ENCODE results near the gene GPD1. TPM values are rescaled to one million over a fixed set of nuclear protein-coding genes. Genes with fewer than 3 reads are reported as not detected.
"Not testable (repeated sequence)": the region's sequence is repeated elsewhere in the genome, so short reads cannot be mapped to it uniquely, and the experiment has no call there.

The GPD1 gene
- total RNA-seq, 1 experiment from 2014 or later = 1.5 TPM

GRCh38 chr12:50083301-50083700, 20.5 kb upstream of the GPD1 start:
- H3K9me3 ChIP-seq = no peaks in the 10 kb centered on the region
- BruUV-seq (replicated peaks) = no TSS peak
- H3K4me3 ChIP-seq (ENCODE audit: low read depth, low read length) = no peak overlapping the region
- CTCF ChIA-PET = interaction anchor here (0.5 to 2.1 kb wide), 22 partner anchors 9 to 950 kb away, joined by 3 to 47 read pairs (median 3); partner anchors contain the start of genes CERS5 and COX14
- no peak for TF ChIP-seq CTCF (IDR thresholded peaks at IDR 0.05; ENCODE audit: insufficient read depth in 1 of 2, low read depth in 1 of 2, low read length in 1 of 2, severe bottlenecking in 1 of 2, unreplicated experiment in 1 of 2)
- Mint-ChIP-seq H3K9me3 (ENCODE audit: unreplicated experiment) (no peaks in the 10 kb centered on the region), H3K27ac (ENCODE audit: unreplicated experiment) (peak overlapping the region; percentile 93), H3K4me3 (ENCODE audit: unreplicated experiment) (peak overlapping the region; percentile 68), H3K36me3 (ENCODE audit: insufficient read depth, unreplicated experiment) (peaks cover 33% of the 10 kb centered on the region), H3K4me1 (ENCODE audit: low read depth, unreplicated experiment) (peaks cover 37% of the 10 kb centered on the region), H3K27me3 (ENCODE audit: insufficient read depth, unreplicated experiment) (no peaks in the 10 kb centered on the region)
- peaks cover 40% of the 10 kb centered on the region for H3K4me1 ChIP-seq
- intact Hi-C loops (cut with micrococcal nuclease; ENCODE audit: unreplicated experiment) = no loop called here
- H3K36me3 ChIP-seq (ENCODE audit: control insufficient read depth, insufficient read depth, low read length) = peaks cover 8% of the 10 kb centered on the region
- H3K27me3 ChIP-seq (replicated peaks; ENCODE audit: control insufficient read depth, insufficient read depth, low read length) = no peaks in the 10 kb centered on the region
- POLR2A ChIA-PET = interaction anchor here (0.5 to 1.7 kb wide), 6 partner anchors 13 to 342 kb away, joined by 3 to 19 read pairs (median 4); partner anchors contain the start of genes COX14 and TMBIM6
- DNase-seq = no peak

- POLR2A ChIA-PET = interaction anchor here (0.5 to 2.3 kb wide), 17 partner anchors 14 to 449 kb away, joined by 3 to 30 read pairs (median 4); partner anchors contain the start of genes BCDIN3D, CERS5, COX14 and NCKAP5L
- H3K27me3 ChIP-seq (replicated peaks; ENCODE audit: control insufficient read depth, insufficient read depth, low read length); BruUV-seq (replicated peaks); intact Hi-C loops (cut with micrococcal nuclease; ENCODE audit: unreplicated experiment); H3K9me3 ChIP-seq; DNase-seq; H3K9me3 Mint-ChIP-seq (ENCODE audit: unreplicated experiment); H3K27me3 Mint-ChIP-seq (ENCODE audit: insufficient read depth, unreplicated experiment): not testable (repeated sequence)
- peaks cover 44% of the 10 kb centered on the region for H3K4me1 ChIP-seq
- Mint-ChIP-seq H3K4me3 (ENCODE audit: unreplicated experiment) (peak overlapping the region; percentile 83), H3K36me3 (ENCODE audit: insufficient read depth, unreplicated experiment) (peaks cover 40% of the 10 kb centered on the region), H3K4me1 (ENCODE audit: low read depth, unreplicated experiment) (peaks cover 37% of the 10 kb centered on the region), H3K27ac (ENCODE audit: unreplicated experiment) (peak overlapping the region; percentile 79)
- CTCF ChIA-PET = interaction anchor here (0.6 to 2.2 kb wide), 25 partner anchors 8 to 1966 kb away, joined by 3 to 105 read pairs (median 5); partner anchors contain the start of genes CERS5, COX14 and GPD1
- H3K4me3 ChIP-seq (ENCODE audit: low read depth, low read length) = peak overlapping the region; percentile 72
- H3K36me3 ChIP-seq (ENCODE audit: control insufficient read depth, insufficient read depth, low read length) = peaks cover 12% of the 10 kb centered on the region
Observed at GRCh38 chr12:50084409-50084774, 19.4 kb upstream of the GPD1 start.

- Mint-ChIP-seq H3K27me3 (ENCODE audit: insufficient read depth, unreplicated experiment) (no peaks in the 10 kb centered on the region), H3K36me3 (ENCODE audit: insufficient read depth, unreplicated experiment) (peaks cover 46% of the 10 kb centered on the region), H3K27ac (ENCODE audit: unreplicated experiment) (peak within 1 kb of the TSS; percentile 79), H3K4me1 (ENCODE audit: low read depth, unreplicated experiment) (peaks cover 37% of the 10 kb centered on the region), H3K4me3 (ENCODE audit: unreplicated experiment) (peak within 1 kb of the TSS; percentile 83), H3K9me3 (ENCODE audit: unreplicated experiment) (no peaks in the 10 kb centered on the region)
- Histone ChIP-seq H3K27me3 (replicated peaks; ENCODE audit: control insufficient read depth, insufficient read depth, low read length) (no peaks in the 10 kb centered on the region), H3K4me3 (ENCODE audit: low read depth, low read length) (peak within 1 kb of the TSS; percentile 72), H3K36me3 (ENCODE audit: control insufficient read depth, insufficient read depth, low read length) (peaks cover 14% of the 10 kb centered on the region), H3K9me3 (no peaks in the 10 kb centered on the region), H3K4me1 (peaks cover 44% of the 10 kb centered on the region)
- intact Hi-C loops (cut with micrococcal nuclease; ENCODE audit: unreplicated experiment) = loop anchor here (1.0 kb wide), 3 partner anchors 10 to 82 kb away; partner anchors contain the start of genes CERS5 and COX14
- ChIA-PET CTCF (interaction anchor here (0.6 to 2.2 kb wide), 30 partner anchors 9 to 1966 kb away, joined by 3 to 105 read pairs (median 4); partner anchors contain the start of genes CERS5, COX14 and GPD1), POLR2A (interaction anchor here (0.5 to 2.3 kb wide), 24 partner anchors 10 to 645 kb away, joined by 3 to 30 read pairs (median 4); partner anchors contain the start of genes BCDIN3D, CERS5, COX14 and NCKAP5L)
- peak; percentile 97 for DNase-seq
- TSS peak; percentile 92 for BruUV-seq (replicated peaks)
- TF ChIP-seq CTCF (IDR thresholded peaks at IDR 0.05; ENCODE audit: insufficient read depth in 1 of 2, low read depth in 1 of 2, low read length in 1 of 2, severe bottlenecking in 1 of 2, unreplicated experiment in 1 of 2) = peak; percentile 12 to 87
Observed at GRCh38 chr12:50084775-50085614, 18.8 kb upstream of the GPD1 start, which contains the start of gene SMARCD1. Gene SMARCD1, plus strand, starts transcription at chr12:50085342. Its CDS starts 28 bp downstream, at chr12:50085370.

All from Caco-2 (cell line).